ENCODE data around the gene SLC9A9. TPM values are rescaled to one million over a fixed set of nuclear protein-coding genes. Genes with fewer than 3 reads are reported as not detected.

SLC9A9 gene
- total and polyA plus RNA-seq, 10 of the 15 experiments (the other 5 are each of a cell fraction or from before 2014, with no cell fraction given) = 3.5 to 14.2 (median 9.3) TPM

DNA sequence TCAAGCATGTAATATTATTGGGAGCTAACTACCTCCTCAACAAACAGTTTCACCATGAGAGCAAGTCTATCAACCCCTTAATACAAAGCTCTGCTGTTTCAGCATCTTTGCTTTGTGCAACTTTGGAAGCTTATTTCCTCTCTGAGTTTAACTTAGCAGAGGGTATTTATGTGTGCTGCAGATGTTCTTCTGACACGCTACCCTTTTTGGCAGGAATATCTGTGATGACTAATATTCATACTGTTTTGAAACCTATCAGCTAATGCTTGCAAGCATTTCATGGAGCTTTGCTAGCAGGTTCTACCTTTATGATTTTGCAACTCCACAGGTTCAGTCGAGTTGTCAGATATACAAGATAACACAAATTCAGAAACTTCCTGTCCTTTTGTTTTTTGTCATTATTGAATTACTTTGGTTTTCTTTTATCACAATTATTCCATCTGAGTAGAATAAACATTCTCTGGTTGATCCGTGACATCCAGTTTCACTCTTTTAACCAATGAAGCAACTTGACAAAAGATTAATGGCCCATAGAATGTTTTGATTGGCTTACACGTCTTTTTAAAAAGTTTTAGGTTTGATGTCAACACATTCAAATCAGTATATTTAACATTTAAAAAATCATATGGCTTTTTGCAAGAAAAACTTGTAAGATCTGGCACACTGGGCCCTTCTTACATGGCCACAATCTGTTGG, 1.7 kb upstream of the SLC9A9 start:
- H3K27ac ChIP-seq (ENCODE audit: control insufficient read depth, insufficient read depth) = peak overlapping the region; percentile 87
- H2AFZ ChIP-seq (ENCODE audit: control insufficient read depth, low read depth, low read length) = peak overlapping the region; percentile 54
- ATAC-seq = no peak
- ChIA-PET SMC1A (ENCODE audit: uncharacterized antibody, unreplicated experiment) (interaction anchor here (1.7 kb wide), 1 partner anchor 37 kb away, joined by 3 read pairs; no protein-coding TSS in a partner anchor), POLR2A (no interaction called here), RAD21 (ENCODE audit: unreplicated experiment) (interaction anchor here (0.8 kb wide), 1 partner anchor 122 kb away, joined by 3 read pairs; the partner anchor contains the start of gene DIPK2A), CTCF (interaction anchor here (1.0 to 1.5 kb wide), 4 partner anchors 9 to 36 kb away, joined by 3 to 6 read pairs (median 4); no protein-coding TSS in a partner anchor)
- no peaks in the 10 kb centered on the region for H3K27me3 ChIP-seq (replicated peaks in 1 of 2; ENCODE audit: control insufficient read depth in 2 of 2, insufficient read depth in 2 of 2, low read length in 1 of 2)
- intact Hi-C loops (cut with micrococcal nuclease; ENCODE audit: unreplicated experiment) = no loop called here
- peak overlapping the region; percentile 84 for H3K4me2 ChIP-seq (ENCODE audit: control insufficient read depth, insufficient read depth)
- 11% methylated on average over 4 of the region's 4 CpGs for WGBS (ENCODE audit: insufficient coverage, insufficient replicate concordance, low lambda C conversion rate, missing lambda C conversion rate)
- no peak for FAIRE-seq
- H3K36me3 ChIP-seq (ENCODE audit: control insufficient read depth in 2 of 2, insufficient read depth in 2 of 2, low read length in 1 of 2) = no peaks in the 10 kb centered on the region
- H3K9me3 ChIP-seq (replicated peaks; ENCODE audit: control insufficient read depth, insufficient read depth, low read length) = no peaks in the 10 kb centered on the region; the same call in 2 of the 3 replicates
- peak; percentile 48 for DNase-seq (ENCODE audit: low read depth, low spot score)
- no peaks in the 10 kb centered on the region for H4K20me1 ChIP-seq (ENCODE audit: control insufficient read depth, insufficient read depth)
- peaks cover 24% of the 10 kb centered on the region for H3K79me2 ChIP-seq (ENCODE audit: control insufficient read depth, insufficient read depth, low read length)
- in situ Hi-C loops (cut with MboI) = no loop called here
- peaks cover 29% of the 10 kb centered on the region for H3K4me1 ChIP-seq (ENCODE audit: control insufficient read depth, insufficient read depth, low read length)
- H3K9ac ChIP-seq (ENCODE audit: control insufficient read depth, insufficient read depth, low read length) = peak overlapping the region; percentile 15; the same call in 1 of the 2 replicates
- BruUV-seq (replicated peaks) = no TSS peak
- H3K4me3 ChIP-seq = peak overlapping the region; percentile 10; the same call in 1 of the 2 replicates
- TF ChIP-seq JUNB (IDR thresholded peaks at IDR 0.05) (peak; percentile 81), RUNX3 (IDR thresholded peaks at IDR 0.05; ENCODE audit: low read length) (peak; percentile 47), MTA3 (IDR thresholded peaks at IDR 0.05; ENCODE audit: borderline replicate concordance, low read length) (peak; percentile 35; the same call in 1 of the 2 replicates), NFYB (IDR thresholded peaks at IDR 0.05; ENCODE audit: insufficient read depth, low read depth, low read length) (0 out of 2 replicates have a peak, but pooled peaks have one; percentile 27), TAF1 (IDR thresholded peaks at IDR 0.05; ENCODE audit: borderline replicate concordance, low read depth, low read length) (no peak), ZNF217 (IDR thresholded peaks at IDR 0.05) (no peak), MEF2A (IDR thresholded peaks at IDR 0.05; ENCODE audit: insufficient read depth, low read depth, low read length) (no peak), TCF12 (IDR thresholded peaks at IDR 0.05; ENCODE audit: low read depth, low read length) (0 out of 2 replicates have a peak, but pooled peaks have one; percentile 21), EZH2 (IDR thresholded peaks at IDR 0.05; ENCODE audit: borderline replicate concordance, control insufficient read depth, low read depth, low read length) (no peak), EP300 (IDR thresholded peaks at IDR 0.05; ENCODE audit: borderline replicate concordance in 1 of 2, control insufficient read depth in 1 of 2, low read depth in 2 of 2, low read length in 2 of 2) (no peak), POLR2AphosphoS2 (IDR thresholded peaks at IDR 0.05; ENCODE audit: low read depth, low read length) (no peak), NFIC (IDR thresholded peaks at IDR 0.05; ENCODE audit: low read depth, low read length) (peak; percentile 78)
- TF ChIP-seq, protein P1, sequence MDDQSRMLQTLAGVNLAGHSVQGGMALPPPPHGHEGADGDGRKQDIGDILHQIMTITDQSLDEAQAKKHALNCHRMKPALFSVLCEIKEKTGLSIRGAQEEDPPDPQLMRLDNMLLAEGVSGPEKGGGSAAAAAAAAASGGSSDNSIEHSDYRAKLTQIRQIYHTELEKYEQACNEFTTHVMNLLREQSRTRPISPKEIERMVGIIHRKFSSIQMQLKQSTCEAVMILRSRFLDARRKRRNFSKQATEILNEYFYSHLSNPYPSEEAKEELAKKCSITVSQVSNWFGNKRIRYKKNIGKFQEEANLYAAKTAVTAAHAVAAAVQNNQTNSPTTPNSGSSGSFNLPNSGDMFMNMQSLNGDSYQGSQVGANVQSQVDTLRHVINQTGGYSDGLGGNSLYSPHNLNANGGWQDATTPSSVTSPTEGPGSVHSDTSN (IDR thresholded peaks at IDR 0.05; ENCODE audit: insufficient replicate concordance, low read depth, low read length) = peak; percentile 60
- TF ChIP-seq, protein P2, sequence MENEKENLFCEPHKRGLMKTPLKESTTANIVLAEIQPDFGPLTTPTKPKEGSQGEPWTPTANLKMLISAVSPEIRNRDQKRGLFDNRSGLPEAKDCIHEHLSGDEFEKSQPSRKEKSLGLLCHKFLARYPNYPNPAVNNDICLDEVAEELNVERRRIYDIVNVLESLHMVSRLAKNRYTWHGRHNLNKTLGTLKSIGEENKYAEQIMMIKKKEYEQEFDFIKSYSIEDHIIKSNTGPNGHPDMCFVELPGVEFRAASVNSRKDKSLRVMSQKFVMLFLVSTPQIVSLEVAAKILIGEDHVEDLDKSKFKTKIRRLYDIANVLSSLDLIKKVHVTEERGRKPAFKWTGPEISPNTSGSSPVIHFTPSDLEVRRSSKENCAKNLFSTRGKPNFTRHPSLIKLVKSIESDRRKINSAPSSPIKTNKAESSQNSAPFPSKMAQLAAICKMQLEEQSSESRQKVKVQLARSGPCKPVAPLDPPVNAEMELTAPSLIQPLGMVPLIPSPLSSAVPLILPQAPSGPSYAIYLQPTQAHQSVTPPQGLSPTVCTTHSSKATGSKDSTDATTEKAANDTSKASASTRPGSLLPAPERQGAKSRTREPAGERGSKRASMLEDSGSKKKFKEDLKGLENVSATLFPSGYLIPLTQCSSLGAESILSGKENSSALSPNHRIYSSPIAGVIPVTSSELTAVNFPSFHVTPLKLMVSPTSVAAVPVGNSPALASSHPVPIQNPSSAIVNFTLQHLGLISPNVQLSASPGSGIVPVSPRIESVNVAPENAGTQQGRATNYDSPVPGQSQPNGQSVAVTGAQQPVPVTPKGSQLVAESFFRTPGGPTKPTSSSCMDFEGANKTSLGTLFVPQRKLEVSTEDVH (IDR thresholded peaks at IDR 0.05; ENCODE audit: low read depth, partially characterized antibody) = no peak
- TF ChIP-seq, protein P3, sequence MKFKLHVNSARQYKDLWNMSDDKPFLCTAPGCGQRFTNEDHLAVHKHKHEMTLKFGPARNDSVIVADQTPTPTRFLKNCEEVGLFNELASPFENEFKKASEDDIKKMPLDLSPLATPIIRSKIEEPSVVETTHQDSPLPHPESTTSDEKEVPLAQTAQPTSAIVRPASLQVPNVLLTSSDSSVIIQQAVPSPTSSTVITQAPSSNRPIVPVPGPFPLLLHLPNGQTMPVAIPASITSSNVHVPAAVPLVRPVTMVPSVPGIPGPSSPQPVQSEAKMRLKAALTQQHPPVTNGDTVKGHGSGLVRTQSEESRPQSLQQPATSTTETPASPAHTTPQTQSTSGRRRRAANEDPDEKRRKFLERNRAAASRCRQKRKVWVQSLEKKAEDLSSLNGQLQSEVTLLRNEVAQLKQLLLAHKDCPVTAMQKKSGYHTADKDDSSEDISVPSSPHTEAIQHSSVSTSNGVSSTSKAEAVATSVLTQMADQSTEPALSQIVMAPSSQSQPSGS (IDR thresholded peaks at IDR 0.05; ENCODE audit: low read length) = peak; percentile 70; the same call in 1 of the 2 replicates
- TF ChIP-seq, protein P4, sequence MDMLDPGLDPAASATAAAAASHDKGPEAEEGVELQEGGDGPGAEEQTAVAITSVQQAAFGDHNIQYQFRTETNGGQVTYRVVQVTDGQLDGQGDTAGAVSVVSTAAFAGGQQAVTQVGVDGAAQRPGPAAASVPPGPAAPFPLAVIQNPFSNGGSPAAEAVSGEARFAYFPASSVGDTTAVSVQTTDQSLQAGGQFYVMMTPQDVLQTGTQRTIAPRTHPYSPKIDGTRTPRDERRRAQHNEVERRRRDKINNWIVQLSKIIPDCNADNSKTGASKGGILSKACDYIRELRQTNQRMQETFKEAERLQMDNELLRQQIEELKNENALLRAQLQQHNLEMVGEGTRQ (IDR thresholded peaks at IDR 0.05; ENCODE audit: borderline replicate concordance, low read depth, low read length) = no peak
